A673 (cell line): Measurements from ENCODE around the gene PCCA. TPM values are rescaled to one million over a fixed set of nuclear protein-coding genes. Genes with fewer than 3 reads are reported as not detected.

Source experiments
- BruUV-seq: library from RNA; stranded (reverse); fragments of 400-500 nt; replicated peaks from 2 replicates; lab custom pipeline; 2021; lab: Mats Ljungman, UMichigan
- CTCF ChIA-PET: fragments of 300-600 bp; sonication (Branson Sonifier 250); formaldehyde crosslinking; loops from one replicate; lab custom pipeline; 2022; ENCODE audit warnings: antibody characterized with exemption; lab: Charles Lee
- POLR2A ChIA-PET: fragments of 300-600 bp; sonication (Branson Sonifier 250); formaldehyde crosslinking; loops from one replicate; lab custom pipeline; 2022; ENCODE audit warnings: antibody characterized with exemption; ENCODE audit not compliant: low non-redundant PET; lab: Charles Lee
- DNase-seq: peaks from one replicate; pipeline ENCODE4 v3.0.0-alpha.2; 2015; ENCODE audit warnings: low spot score
- H3K27ac ChIP-seq: fragments of 200-600 bp; sonication (generic); 2 replicates; pipeline ENCODE4 v1.5.1; 2016; ENCODE audit warnings: mixed run types, low read depth, mild to moderate bottlenecking, mixed read lengths, antibody characterized with exemption, low read length; ENCODE audit not compliant: poor library complexity, severe bottlenecking
- H3K27me3 ChIP-seq: fragments of 200-600 bp; sonication (generic); replicated peaks from 2 replicates; pipeline ENCODE4 v1.6.1; 2017; ENCODE audit warnings: mixed run types, low read depth, mild to moderate bottlenecking, mixed read lengths, antibody characterized with exemption, low read length; ENCODE audit not compliant: insufficient read depth, poor library complexity
- H3K36me3 ChIP-seq: fragments of 200-600 bp; sonication (generic); 2 replicates; pipeline ENCODE4 v1.6.1; 2016; ENCODE audit warnings: mixed run types, mild to moderate bottlenecking, mixed read lengths, antibody characterized with exemption, low read length; ENCODE audit not compliant: insufficient read depth, poor library complexity, severe bottlenecking
- H3K4me1 ChIP-seq: fragments of 200-600 bp; sonication (generic); 2 replicates; pipeline ENCODE4 v1.6.1; 2017; ENCODE audit warnings: mixed run types, mild to moderate bottlenecking, mixed read lengths, antibody characterized with exemption, low read length; ENCODE audit not compliant: insufficient read depth, poor library complexity, severe bottlenecking
- H3K4me3 ChIP-seq: fragments of 200-600 bp; sonication (generic); 2 replicates; pipeline ENCODE4 v1.5.1; 2016; ENCODE audit warnings: low read depth, mixed run types, mild to moderate bottlenecking, mixed read lengths, low read length; ENCODE audit not compliant: poor library complexity, severe bottlenecking
- H3K9me3 ChIP-seq: fragments of 200-600 bp; sonication (generic); 2 replicates; pipeline ENCODE4 v1.6.1; 2016; ENCODE audit warnings: mixed run types, low read depth, mild to moderate bottlenecking, mixed read lengths, antibody characterized with exemption, low read length; ENCODE audit not compliant: poor library complexity, severe bottlenecking
- CTCF ChIP-seq: fragments of 300-800, 200-600 bp; sonication (generic); conservative IDR thresholded peaks from 2 replicates; pipeline ENCODE4 v1.5.1; 2017; ENCODE audit warnings: low read depth, mild to moderate bottlenecking, antibody characterized with exemption, low read length, moderate library complexity, mixed read lengths
- EZH2 ChIP-seq: fragments of 200-600 bp; sonication (generic); IDR thresholded peaks from 2 replicates; pipeline ENCODE4 v1.6.1; 2017; ENCODE audit warnings: borderline replicate concordance, low read depth, mild to moderate bottlenecking, mixed read lengths, antibody characterized with exemption, low read length; ENCODE audit not compliant: poor library complexity, severe bottlenecking
- intact Hi-C: fragments of 100-400 bp; cut with micrococcal nuclease; formaldehyde crosslinking; loops from one replicate; pipeline ENCODE4 v1.10.0; 2022; ENCODE audit not compliant: unreplicated experiment
- total RNA-seq: library from RNA; stranded (reverse); gene quantifications from 2 replicates; pipeline ENCODE4 v1.2.3, GENCODE V29; 2021

The PCCA gene
- total RNA-seq, 1 experiment from 2014 or later, result 93.0 TPM

DNA sequence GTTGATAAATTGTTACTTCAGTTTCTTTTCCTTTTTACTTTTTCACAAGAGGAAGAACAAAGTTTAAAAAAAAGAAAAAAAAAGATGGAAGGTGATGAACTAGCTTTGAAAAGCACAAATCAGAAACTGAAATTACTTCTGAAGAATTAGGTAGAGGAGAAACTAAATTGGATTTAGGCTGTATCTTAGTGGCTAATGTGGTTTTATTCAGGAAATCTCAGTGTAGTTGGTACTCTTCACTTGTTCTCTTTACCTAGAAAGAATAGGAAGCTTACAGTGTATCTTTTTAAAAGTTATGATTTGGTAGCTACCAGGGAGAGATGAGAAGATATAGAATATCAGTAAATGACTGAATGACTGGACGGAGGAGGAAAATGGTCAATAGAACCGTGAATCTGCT, 252.0 kb downstream of the PCCA start:
- intact Hi-C loops, result no loop called here
- ChIA-PET CTCF (no interaction called here), POLR2A (no interaction called here)
- Histone ChIP-seq H3K4me3 (no peak overlapping the region), H3K4me1 (no peaks in the 10 kb centered on the region), H3K9me3 (peaks cover 6% of the 10 kb centered on the region), H3K36me3 (peaks cover 25% of the 10 kb centered on the region), H3K27me3 (no peaks in the 10 kb centered on the region), H3K27ac (no peak overlapping the region)
- no peak for TF ChIP-seq EZH2
- no peak for DNase-seq
- BruUV-seq, result no TSS peak

DNA sequence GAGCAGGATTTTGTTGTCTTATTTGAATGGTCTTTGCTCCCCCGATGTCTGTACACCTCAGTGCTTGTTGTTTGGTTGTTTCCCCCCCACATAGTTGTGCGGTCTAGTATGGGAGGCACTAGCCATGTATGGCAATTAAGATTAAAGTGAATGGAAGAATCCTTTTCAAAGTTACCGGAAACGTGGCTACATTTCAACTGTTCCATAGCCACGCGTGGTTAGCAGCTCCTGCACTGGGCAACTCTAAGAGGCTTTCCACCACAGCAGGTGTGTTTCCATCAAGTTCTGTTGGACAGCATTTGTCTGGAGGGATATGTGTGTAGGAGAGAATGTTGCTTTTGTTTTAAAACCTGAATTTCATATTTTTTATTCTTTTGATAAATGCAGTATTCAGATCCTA, 252.4 kb downstream of the PCCA start:
- TF ChIP-seq EZH2 (no peak), CTCF (no peak)
- H3K4me1 ChIP-seq, result no peaks in the 10 kb centered on the region
- ChIA-PET POLR2A (no interaction called here), CTCF (no interaction called here)
- H3K27me3 ChIP-seq, result no peaks in the 10 kb centered on the region
- BruUV-seq, result no TSS peak
- intact Hi-C loops, result no loop called here
- peaks cover 7% of the 10 kb centered on the region for H3K9me3 ChIP-seq
- DNase-seq, result no peak
- H3K27ac ChIP-seq, result no peak overlapping the region
- peaks cover 28% of the 10 kb centered on the region for H3K36me3 ChIP-seq
- no peak overlapping the region for H3K4me3 ChIP-seq

- H3K9me3 ChIP-seq, result peaks cover 7% of the 10 kb centered on the region
- no TSS peak for BruUV-seq
- H3K27ac ChIP-seq, result no peak overlapping the region
- TF ChIP-seq CTCF (no peak), EZH2 (no peak)
- no peak overlapping the region for H3K4me3 ChIP-seq
- ChIA-PET POLR2A (no interaction called here), CTCF (no interaction called here)
- H3K4me1 ChIP-seq, result no peaks in the 10 kb centered on the region
- H3K36me3 ChIP-seq, result peaks cover 28% of the 10 kb centered on the region
- DNase-seq, result no peak
- intact Hi-C loops, result no loop called here
- no peaks in the 10 kb centered on the region for H3K27me3 ChIP-seq
Measured at GRCh38 chr13:100344544-100344943, 255.7 kb downstream of the PCCA start.

DNA sequence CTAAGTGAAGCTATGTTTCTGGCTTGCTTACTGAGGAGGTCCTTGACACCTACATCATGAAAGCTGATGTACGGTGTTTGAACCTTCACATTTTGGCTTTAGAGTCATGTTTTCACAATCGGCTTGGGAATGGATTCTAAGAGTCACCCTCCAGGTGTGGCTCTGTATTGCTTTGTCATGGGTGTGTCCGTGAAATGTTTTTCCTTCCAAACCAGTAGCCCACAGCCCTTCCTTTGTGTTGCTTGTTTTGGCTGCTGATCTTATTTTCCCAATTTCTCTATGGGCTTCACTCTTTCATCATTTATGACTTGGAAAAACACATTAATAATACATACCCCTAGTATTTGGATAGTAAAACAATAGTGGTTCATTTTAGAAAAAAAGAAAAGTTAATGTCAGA, 259.1 kb downstream of the PCCA start:
- ChIA-PET POLR2A (no interaction called here), CTCF (no interaction called here)
- Histone ChIP-seq H3K9me3 (peaks cover 7% of the 10 kb centered on the region), H3K27ac (peak overlapping the region; percentile 35), H3K4me1 (peaks cover 7% of the 10 kb centered on the region), H3K4me3 (no peak overlapping the region), H3K27me3 (no peaks in the 10 kb centered on the region), H3K36me3 (peaks cover 12% of the 10 kb centered on the region)
- DNase-seq, result no peak
- TF ChIP-seq CTCF, result no peak
- no peak for TF ChIP-seq EZH2
- no TSS peak for BruUV-seq
- intact Hi-C loops, result no loop called here
